Measurements from ENCODE around the gene ZNF765. TPM values are rescaled to one million over a fixed set of nuclear protein-coding genes. Genes with fewer than 3 reads are reported as not detected.
"Not testable (repeated sequence)": the region's sequence is repeated elsewhere in the genome, so short reads cannot be mapped to it uniquely, and the experiment has no call there.

The ZNF765 gene
- 10 to 100 TPM in 2 of 3 donors, 1 to 10 TPM in 1; 9.5 to 17.3 (median 12.6) TPM for polyA plus RNA-seq (ENCODE audit: insufficient read length in 3 of 3)
- long read RNA-seq, donor 1: 0 reads
- long read RNA-seq, donor 2, full-length matches to known transcripts: 2 of 2 reads
- long read RNA-seq, donor 2, partial matches to known transcripts: 0 of 2 reads
- long read RNA-seq, donor 2, other reads (novel, unspliced or antisense): 0 of 2 reads
- long read RNA-seq, donor 3, full-length matches to known transcripts: 2 of 2 reads
- long read RNA-seq, donor 3, partial matches to known transcripts: 0 of 2 reads
- long read RNA-seq, donor 3, other reads (novel, unspliced or antisense): 0 of 2 reads
- long read RNA-seq, donor 4: 0 reads
- long read RNA-seq, donor 5: 0 reads
- long read RNA-seq, donor 6, full-length matches to known transcripts: 2 of 2 reads
- long read RNA-seq, donor 6, partial matches to known transcripts: 0 of 2 reads
- long read RNA-seq, donor 6, other reads (novel, unspliced or antisense): 0 of 2 reads
- long read RNA-seq, donor 7: 0 reads
- long read RNA-seq, donor 8, full-length matches to known transcripts: 1 of 1 reads
- long read RNA-seq, donor 8, partial matches to known transcripts: 0 of 1 reads
- long read RNA-seq, donor 8, other reads (novel, unspliced or antisense): 0 of 1 reads
- long read RNA-seq, donor 9, full-length matches to known transcripts: 1 of 1 reads
- long read RNA-seq, donor 9, partial matches to known transcripts: 0 of 1 reads
- long read RNA-seq, donor 9, other reads (novel, unspliced or antisense): 0 of 1 reads
- long read RNA-seq, donor 10, full-length matches to known transcripts: 1 of 1 reads
- long read RNA-seq, donor 10, partial matches to known transcripts: 0 of 1 reads
- long read RNA-seq, donor 10, other reads (novel, unspliced or antisense): 0 of 1 reads
- long read RNA-seq, donor 11, partial matches to known transcripts: 0 of 2 reads
- long read RNA-seq, donor 11, other reads (novel, unspliced or antisense): 0 of 2 reads
- long read RNA-seq, donor 12, full-length matches to known transcripts: 1 of 10 reads
- long read RNA-seq, donor 12, partial matches to known transcripts: 9 of 10 reads
- long read RNA-seq, donor 12, other reads (novel, unspliced or antisense): 0 of 10 reads
- long read RNA-seq, donor 13: 0 reads
- long read RNA-seq, donor 14, partial matches to known transcripts: 6 of 6 reads
- long read RNA-seq, donor 14, other reads (novel, unspliced or antisense): 0 of 6 reads
- long read RNA-seq, donor 15, full-length matches to known transcripts: 2 of 2 reads
- long read RNA-seq, donor 15, partial matches to known transcripts: 0 of 2 reads
- long read RNA-seq, donor 15, other reads (novel, unspliced or antisense): 0 of 2 reads
- long read RNA-seq, donor 16, full-length matches to known transcripts: 2 of 12 reads
- long read RNA-seq, donor 16, partial matches to known transcripts: 10 of 12 reads
- long read RNA-seq, donor 16, other reads (novel, unspliced or antisense): 0 of 12 reads

DNA sequence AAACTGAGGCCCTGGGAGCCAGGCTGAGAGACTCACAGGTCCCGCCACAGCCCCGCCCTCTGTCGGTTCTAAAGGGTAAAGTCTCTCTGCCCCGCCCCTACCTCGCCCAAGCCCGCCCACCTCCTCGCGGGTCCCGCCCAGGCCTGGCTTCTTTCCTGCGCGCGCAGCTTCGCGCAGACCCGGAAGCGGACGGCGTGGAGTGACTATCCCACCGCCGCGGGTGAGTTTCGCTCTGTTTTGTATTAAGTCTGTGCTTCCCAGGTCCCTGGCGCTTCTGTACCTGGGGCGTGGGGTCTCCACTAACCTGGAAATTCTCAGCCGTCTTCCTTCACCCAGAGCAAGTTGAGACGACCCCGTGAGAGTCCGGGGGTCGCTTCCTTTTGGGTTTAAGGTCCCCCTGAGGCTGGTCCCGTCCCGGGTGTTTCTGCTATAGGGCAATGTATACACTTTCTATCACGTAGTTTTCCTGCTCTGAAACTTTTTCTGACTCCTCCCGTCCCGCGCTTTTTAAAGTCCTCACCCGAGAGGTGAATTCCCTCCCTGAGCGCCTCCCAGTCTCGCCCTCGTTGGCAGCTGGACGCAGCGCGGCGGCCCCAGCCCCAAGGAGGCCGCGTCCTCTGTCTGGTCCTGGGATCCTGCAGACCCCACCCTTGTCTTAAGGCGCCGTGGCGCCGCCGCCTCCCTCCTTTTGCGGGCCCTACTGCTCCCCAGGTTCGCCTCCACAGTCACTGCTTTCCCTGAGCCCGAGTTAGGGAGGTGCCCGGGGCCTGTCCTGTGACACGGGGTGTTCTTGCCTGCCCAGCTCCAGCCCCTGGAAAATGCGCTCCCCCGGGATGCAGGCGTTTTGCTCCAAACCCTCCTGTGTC lies at the start of gene ZNF765:
ZNF765 (plus strand) TSS at position 176 of the 866 bp plus-strand sequence. CDS start 2,867 bp downstream, outside the sequence.
- peak; percentile 92 for DNase-seq

DNA sequence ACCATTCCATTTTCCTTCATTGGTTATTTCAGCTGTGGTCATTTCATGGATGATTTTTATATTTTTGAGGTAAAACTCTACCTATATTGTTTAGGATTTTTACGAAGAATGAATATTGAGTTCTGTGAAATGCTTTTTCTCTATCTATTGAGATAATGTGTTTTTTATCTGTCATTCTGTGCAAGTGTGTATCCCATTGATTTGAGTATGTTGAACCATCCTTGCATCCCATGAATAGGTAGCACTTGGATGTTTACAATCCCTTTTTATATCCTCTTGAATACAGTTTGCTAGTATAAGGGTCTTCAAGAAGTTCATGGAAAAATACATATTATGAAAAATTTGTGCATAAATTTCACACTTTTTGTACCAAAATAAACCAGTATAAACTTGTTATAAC lies 39.2 kb upstream of the ZNF765 start:
- DNase-seq: no peak

DNA sequence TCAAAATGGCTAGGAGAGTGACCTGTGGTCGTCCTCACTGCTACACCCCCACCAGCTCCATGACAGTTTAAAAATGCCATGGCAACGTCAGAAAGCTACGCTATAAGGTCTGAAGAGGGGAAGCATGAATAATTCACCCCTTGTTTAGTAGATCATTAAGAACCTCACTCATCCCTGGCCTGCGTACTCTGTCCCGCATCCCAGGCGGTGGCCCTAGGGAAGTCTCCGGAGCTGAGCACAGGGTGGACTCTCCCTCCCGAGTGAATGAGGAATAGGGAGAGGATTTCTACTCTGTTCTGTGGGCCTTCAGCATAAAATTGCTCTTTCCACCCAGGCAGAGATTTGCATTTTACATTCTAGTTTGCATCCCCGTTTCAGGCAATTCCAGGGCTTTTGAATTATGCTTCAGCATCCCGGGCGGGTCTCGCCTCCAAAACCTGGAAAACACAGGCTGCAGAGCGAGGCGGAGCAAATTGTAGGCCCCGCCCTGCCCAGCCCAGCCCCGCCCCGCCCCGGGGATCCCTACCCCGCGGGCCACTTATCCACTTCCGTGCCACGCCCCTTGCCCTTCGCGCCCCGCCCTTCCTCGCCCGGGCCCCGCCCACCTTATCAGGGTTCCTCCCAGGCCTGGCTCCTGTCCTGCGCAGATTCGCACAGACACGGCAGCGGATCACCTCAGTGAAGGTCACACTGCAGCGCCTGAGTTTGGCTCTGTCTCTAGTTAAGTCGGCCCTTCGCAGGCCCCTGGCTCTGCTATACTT lies 36.9 kb upstream of the ZNF765 start:
- no peak for DNase-seq

DNA sequence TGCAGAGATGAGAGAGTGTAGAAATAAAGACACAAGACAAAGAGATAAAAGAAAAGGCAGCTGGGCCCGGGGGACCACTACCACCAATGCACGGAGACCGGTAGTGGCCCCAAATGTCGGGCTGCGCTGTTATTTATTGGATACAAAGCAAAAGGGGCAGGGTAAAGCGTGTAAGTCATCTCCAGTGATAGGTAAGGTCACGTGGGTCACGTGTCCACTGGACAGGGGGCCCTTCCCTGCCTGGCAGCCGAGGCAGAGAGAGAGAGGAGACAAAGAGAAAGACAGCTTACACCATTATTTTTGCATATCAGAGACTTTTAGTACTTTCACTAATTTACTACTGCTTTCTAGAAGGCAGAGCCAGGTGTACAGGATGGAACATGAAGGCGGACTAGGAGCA lies 34.9 kb upstream of the ZNF765 start:
- not testable (repeated sequence) for DNase-seq

DNA sequence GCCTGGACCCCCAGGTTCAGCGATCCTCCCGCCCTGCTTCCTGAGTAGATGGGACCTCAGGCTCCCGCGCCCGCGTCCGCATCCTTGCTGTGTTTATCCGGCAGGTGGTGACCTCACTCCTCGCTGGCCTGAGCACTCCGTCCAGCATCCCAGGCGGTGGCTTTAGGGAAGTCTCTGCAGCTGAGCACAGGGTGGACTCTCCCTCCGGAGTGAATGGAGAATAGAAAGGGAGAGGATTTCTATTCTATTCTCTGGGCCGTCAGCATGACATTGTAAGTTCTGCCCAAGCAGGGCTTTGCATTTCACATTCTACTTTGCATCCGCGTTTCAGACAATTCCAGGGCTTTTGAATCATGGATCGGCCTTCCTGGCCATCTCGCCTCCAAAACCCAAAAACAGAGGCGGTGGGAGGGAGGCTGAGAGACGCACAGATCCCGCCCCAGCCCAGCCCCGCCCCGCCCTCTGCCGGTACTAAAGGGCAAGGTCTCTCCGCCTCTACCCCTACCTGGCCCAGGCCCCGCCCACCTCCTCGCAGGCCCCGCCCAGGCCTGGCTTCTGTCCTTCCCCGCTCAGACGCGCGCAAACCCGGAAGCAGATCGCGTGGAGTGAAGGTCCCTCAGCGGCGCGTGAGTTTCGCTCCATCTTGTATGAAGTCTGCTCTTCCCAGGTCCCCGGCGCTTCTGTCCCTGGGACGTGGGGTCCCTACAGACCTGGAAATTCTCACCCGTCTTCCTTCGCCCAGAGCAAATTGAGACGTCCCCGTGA lies 29.6 kb upstream of the ZNF765 start, which contains the start of gene ZNF525:
ZNF525 (plus strand) TSS at position 572 of the 765 bp plus-strand sequence. CDS start 6,577 bp downstream, outside the sequence.
- peak; percentile 88 for DNase-seq

DNA sequence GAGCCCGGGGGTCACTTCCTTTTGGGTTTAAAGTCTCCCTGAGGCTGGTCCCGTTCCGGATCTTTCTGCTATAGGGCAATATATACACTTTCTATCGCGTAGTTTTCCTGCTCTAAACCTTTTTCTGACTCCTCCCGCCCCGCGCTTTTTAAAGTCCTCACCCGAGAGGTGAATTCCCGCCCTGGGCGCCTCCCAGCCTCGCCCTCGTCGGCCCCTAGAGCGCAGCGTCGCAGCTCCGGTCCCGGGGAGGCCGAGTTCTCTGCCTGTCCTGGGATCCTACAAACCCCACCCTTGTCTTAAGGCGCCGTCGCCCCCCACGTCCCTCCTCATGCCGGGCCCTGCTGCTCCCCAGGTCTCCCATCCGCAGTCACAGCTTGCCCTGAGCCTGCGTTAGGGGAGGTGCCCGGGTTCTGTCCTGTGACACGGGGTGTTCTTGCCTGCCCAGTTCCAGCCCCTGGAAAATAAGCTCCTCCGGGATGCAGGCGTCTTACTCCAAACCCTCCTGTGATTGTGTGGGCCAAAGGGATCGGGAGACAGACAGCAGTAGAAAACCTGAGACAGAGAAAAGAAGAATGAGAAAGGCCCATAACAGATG lies 29.0 kb upstream of the ZNF765 start:
- peak; percentile 14 for DNase-seq

DNA sequence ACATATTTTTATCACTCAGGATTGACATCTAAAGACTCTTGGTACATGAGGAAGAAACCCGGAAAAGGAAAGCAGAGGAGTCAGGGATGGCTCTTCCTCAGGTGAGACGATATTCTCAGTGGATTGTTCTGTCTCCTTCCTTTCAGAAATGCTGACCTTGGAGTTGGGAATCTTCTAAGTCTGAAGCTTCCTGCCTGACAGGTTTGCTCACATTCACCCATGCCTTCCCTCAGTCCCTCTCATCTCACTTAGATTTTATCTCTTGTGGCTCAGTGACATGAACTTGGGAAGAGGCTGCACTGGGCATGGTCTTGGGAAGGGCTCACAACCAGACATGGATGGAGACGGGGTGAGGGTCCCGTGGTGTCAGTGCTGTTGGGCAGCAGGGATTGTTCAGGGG lies 22.8 kb upstream of the ZNF765 start:
- DNase-seq: no peak

DNA sequence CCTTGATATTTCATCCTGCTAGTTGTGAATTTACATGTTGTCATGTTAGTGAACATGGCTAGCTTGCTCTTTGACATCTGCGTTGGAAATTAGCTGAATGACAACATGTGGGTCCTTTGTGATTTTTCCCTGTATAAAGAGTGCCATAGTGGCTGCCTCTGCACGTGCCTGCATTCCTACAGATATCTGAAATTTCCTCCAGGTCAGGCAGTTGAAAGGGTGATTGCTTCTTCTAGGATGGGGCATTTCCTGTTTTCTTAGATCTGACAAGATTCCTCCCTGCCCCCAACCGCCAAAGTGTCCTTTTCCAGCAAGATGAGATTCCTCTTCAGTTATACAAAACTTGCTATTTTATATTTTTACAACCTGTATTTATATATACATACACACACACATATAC lies 20.7 kb upstream of the ZNF765 start:
- no peak for DNase-seq

DNA sequence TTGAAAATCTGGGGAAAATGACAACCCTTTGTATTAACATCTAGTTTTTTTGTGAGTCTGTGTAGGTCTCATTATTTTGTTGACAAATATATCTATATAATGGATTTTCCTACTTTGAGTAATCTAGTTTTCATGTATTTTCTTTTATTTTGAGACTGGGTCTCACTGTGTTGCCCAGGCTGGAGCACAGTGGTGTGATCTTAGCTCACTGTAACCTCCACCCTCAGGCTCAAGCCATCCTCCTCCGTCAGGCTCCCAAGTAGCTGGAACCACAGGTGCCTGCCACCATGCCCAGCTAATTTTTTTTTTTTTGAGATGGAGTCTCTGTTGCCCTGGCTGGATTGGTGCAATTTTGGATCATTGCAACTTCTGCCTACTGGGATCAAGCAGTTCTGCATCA lies 20.2 kb upstream of the ZNF765 start:
- DNase-seq: no peak

DNA sequence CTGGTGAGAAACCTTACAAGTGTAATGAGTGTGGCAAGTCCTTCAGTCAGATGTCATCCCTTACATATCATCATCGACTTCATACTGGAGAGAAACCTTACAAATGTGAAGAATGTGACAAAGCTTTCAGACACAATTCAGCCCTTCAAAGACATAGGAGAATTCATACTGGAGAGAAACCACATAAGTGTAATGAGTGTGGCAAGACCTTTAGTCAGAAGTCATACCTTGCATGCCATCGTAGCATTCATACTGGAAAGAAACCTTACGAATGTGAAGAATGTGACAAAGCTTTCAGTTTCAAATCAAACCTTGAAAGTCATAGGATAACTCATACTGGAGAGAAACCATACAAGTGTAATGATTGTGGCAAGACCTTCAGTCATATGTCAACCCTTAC lies 13.6 kb upstream of the ZNF765 start:
- DNase-seq: no peak

DNA sequence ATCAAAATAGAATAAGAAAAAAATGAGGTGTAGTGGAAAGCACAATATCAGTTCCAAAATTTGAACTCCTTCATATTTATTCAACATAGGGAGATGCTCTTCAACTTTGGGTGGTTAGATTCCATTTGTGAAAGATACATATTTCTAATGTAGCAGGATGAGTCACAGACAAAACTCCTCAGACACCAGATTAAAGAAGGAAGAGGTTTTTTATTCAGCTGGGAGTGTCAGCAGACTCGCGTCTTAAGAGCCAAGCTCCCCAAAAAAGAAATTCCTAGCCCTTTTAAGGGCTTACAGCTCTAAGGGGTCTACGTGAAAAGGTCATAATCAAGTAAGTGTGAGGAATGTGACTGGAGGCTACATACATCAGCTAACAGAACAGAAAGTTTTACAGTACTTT lies 6.8 kb upstream of the ZNF765 start:
- no peak for DNase-seq

DNA sequence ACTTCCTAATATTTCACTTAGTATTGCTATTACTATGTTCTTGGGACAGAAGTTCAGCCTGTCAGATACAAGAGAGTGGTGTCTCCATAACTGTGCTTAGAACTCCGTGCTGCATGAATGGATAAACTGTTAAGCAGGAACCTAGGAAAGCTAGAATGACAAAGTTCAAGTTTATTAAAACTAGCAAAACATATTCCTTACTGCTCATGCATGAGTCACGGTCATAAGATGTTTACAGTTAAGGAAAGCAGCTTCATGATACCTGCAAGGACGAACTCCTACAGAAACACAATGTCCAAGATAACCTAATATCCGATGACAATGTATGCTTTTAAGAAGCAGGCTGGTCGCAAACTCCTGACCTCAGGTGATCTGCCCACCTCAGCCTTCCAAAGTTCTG lies 6.0 kb upstream of the ZNF765 start:
- DNase-seq: no peak

DNA sequence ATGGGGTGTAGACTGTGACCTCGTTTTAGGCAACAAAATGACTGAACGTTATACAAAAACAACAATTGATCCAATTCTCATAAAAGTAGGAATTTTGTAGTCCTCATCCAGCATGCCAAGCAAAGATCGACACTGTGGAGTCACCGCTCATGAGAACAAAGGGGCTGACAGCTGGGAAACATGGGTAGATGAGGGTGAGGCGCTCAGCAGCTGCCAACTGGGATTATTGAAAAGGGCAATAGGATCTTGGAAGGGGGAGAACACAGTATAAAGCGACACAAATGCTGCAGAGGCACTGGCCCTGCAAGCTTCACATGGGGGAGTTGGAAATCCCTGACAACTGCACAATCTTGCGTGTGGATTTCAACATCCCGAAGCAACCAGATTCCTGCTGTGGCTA lies 5.4 kb upstream of the ZNF765 start:
- DNase-seq: no peak

DNA sequence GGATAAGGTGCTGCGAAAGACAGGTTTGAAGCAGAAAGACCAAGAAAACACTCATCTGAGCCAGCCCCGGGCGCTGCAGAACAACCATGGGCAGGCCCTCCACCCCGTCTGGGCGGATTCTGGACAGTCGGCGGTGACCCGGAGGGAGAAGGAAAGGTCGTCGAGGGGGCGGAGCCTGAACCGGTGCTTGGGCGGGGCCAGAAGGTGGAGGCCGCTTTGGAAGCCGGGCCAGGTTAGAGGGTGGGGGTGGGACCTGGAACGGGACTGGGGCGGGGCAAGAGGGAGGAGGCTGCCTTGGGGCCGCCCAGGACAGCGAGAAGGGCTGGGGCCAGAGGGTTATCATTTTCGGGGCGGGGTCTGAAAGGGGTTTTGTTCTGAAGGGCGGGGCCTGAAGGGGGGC lies 5.0 kb upstream of the ZNF765 start:
- DNase-seq: no peak

DNA sequence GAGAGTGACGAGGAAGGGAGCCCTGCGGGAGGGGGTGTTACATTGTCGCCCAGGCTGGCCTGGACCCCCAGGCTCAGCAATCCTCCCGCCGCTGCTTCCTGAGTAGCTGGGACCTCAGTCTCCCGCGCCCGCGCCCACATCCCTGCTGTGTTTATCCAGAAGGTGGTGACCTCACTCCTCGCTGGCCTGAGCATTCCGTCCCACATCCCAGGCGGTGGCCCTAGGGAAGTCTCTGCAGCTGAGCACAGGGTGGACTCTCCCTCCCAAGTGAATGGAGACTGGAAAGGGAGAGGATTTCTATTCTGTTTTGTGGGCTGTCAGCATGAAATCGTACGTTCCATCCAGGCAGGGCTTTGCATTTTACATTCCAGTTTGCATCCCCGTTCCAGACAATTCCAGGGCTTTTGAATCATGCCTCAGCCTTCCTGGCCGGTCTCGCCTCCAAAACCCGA lies 401 bp upstream of the ZNF765 start:
- peak; percentile 45 for DNase-seq

DNA sequence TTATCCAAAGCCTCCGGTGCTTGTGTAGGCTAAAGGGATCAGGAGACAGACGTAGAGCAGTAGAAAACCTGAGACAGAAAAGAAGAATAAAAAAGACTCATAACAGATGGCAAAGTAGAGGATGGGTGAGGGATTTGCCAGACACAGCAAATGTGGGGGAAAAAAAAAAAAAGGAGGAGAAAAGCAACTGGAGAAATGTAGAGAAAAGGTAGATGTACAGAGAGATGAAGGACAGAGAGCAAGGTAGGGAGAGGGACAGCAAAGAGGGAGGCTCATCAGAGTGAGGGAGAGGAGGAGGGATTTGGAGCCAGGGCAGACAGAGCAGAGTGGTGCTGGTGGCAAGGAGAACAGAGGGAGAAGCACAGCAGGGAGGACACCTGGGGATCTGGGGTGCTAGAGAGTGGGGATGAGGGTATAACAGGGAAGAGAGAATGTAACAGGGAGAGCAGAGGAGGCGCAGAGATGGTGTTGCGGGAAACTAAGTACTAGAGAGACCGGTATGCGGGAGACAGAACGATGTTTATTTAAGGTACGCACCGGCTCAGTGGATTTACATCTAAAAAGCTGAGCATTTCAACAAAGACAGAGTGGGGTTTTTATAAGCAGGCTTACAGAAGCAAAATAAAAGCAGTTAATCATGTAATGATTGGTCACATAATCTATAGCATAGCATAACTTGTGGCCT lies 1.0 kb downstream of the ZNF765 start:
- not testable (repeated sequence) for DNase-seq

DNA sequence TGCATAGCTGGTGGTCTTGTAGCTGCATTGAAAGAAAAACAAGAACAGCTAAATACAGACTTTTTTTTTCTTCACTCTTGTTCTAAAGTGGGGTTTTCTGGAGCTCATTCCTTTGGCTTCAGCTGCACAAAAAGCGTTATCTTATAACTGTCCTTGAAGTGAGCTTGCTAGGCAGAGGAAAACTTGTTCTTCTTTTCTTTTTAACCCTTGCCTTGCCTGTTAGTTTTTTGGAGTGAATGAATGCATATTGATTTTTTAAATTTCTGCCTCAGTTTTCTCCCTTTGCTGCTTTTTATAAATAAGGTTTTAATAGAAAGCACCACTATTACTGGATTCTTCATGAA lies 1.5 kb downstream of the ZNF765 start:
- no peak for DNase-seq

DNA sequence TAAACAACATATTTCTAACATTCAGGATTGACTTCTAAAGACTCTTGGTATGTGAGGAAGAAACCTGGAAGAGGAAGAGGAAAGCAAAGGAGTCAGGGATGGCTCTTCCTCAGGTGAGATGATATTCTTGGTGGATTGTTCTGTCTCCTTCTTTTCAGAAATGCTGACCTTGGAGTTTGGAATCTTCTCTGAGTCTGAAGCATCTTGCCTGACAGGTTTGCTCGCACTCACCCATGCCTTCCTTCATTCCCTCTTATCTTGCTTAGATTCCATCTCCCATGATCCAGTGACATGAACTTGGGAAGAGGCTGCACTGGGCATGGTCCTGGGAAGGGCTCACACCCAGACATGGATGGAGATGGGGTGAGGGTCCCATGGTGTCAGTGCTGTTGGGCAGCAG lies 3.0 kb downstream of the ZNF765 start:
- not testable (repeated sequence) for DNase-seq
